B cell (primary cell): ENCODE measurements around the gene ARID1A. TPM values are rescaled to one million over a fixed set of nuclear protein-coding genes. Genes with fewer than 3 reads are reported as not detected.
A peak's percentile ranks its signal among the peaks of the same experiment; 100 is the strongest.
"Not testable (repeated sequence)": the region's sequence is repeated elsewhere in the genome, so short reads cannot be mapped to it uniquely, and the experiment has no call there.

Experiments
- ATAC-seq: fragments of 200-7000 bp; cut with Tn5 transposase; one replicate; pipeline ENCODE4 v1.10.0; 2021; ENCODE audit warnings: low read depth, mild to moderate bottlenecking, moderate number of reproducible peaks, moderate library complexity
- CTCF ChIA-PET: fragments of 350-600 bp; sonication (Branson Sonifier 250); formaldehyde crosslinking; loops from one replicate; lab custom pipeline; 2021; ENCODE audit warnings: antibody characterized with exemption, inconsistent platforms; lab: Charles Lee
- POLR2A ChIA-PET: fragments of 350-600 bp; sonication (Branson Sonifier 250); formaldehyde crosslinking; loops from one replicate; lab custom pipeline; 2021; ENCODE audit warnings: antibody characterized with exemption; lab: Charles Lee
- DNase-seq: peaks from one replicate; pipeline ENCODE4 v3.0.0; 2013
- H2AFZ ChIP-seq: 2 replicates; pipeline ENCODE4 v1.6.1; 2012; ENCODE audit warnings: mild to moderate bottlenecking, low read depth, low read length; ENCODE audit not compliant: insufficient read depth, poor library complexity, severe bottlenecking
- H3K27ac ChIP-seq, 2 donors: 1 replicate in 1 of 2; 2 replicates in 1 of 2; pipeline ENCODE4 v1.5.1; 2012 to 2013; ENCODE audit warnings: low read length in 2 of 2, mild to moderate bottlenecking in 2 of 2, moderate library complexity in 1 of 2
- H3K27me3 ChIP-seq, 4 experiments: fragments of 200-600 bp in 1 of 4; sonication (generic) in 1 of 4; replicated peaks in 1 of 4; 1 replicate in 2 of 4; 2 replicates in 2 of 4; pipeline versions ENCODE4 v1.6.1 to v1.7.0; 2013 to 2016; ENCODE audit warnings: low read length in 3 of 4, mild to moderate bottlenecking in 2 of 4, mixed read lengths in 1 of 4, moderate library complexity in 1 of 4; ENCODE audit not compliant: insufficient read depth in 4 of 4, control insufficient read depth in 3 of 4; ENCODE audit errors: control extremely low read depth in 1 of 4
- H3K36me3 ChIP-seq, 2 experiments: replicated peaks in 1 of 2; 1 replicate in 1 of 2; 2 replicates in 1 of 2; pipeline versions ENCODE4 v1.6.1 to v1.7.1; 2013; ENCODE audit warnings: low read length in 1 of 2; ENCODE audit not compliant: insufficient read depth in 2 of 2, control insufficient read depth in 1 of 2; ENCODE audit errors: control extremely low read depth in 1 of 2, extremely low read depth in 1 of 2
- H3K4me1 ChIP-seq, 2 donors: fragments of 200-600 bp in 1 of 2; sonication (generic) in 1 of 2; 1 replicate in 1 of 2; 2 replicates in 1 of 2; pipeline versions ENCODE4 v1.5.1 to v1.6.1; 2013 to 2017; ENCODE audit warnings: low read length in 2 of 2; ENCODE audit not compliant: control insufficient read depth in 2 of 2, insufficient read depth in 2 of 2
- H3K4me2 ChIP-seq: replicated peaks from 2 replicates; pipeline ENCODE3; 2012; ENCODE audit warnings: mild to moderate bottlenecking, low read depth, low read length; ENCODE audit not compliant: poor library complexity, severe bottlenecking
- H3K4me3 ChIP-seq, 5 experiments: fragments of 200-600 bp in 1 of 5; sonication (generic) in 1 of 5; 1 replicate in 3 of 5; 2 replicates in 2 of 5; pipeline versions ENCODE4 v1.5.1 to v1.7.0; 2011 to 2016; ENCODE audit warnings: low read length in 4 of 5, mild to moderate bottlenecking in 4 of 5, low read depth in 2 of 5, control low read depth in 1 of 5, moderate library complexity in 1 of 5; ENCODE audit not compliant: insufficient read depth in 1 of 5; ENCODE audit errors: control extremely low read depth in 1 of 5, extremely low read depth in 1 of 5
- H3K79me2 ChIP-seq: fragments of 200-600 bp; sonication (generic); one replicate; pipeline ENCODE4 v1.6.0; 2016; ENCODE audit warnings: low read length; ENCODE audit not compliant: control insufficient read depth, insufficient read depth
- H3K9ac ChIP-seq: fragments of 200-600 bp; sonication (generic); 2 replicates; pipeline ENCODE4 v1.6.1; 2017; ENCODE audit warnings: mild to moderate bottlenecking, low read length, moderate library complexity
- H3K9me3 ChIP-seq, 3 donors: one replicate each; pipeline versions ENCODE4 v1.6.1 to v1.7.1; 2013; ENCODE audit warnings: low read length in 2 of 3; ENCODE audit not compliant: control insufficient read depth in 2 of 3, insufficient read depth in 1 of 3; ENCODE audit errors: control extremely low read depth in 1 of 3
- H4K20me1 ChIP-seq: 2 replicates; pipeline ENCODE4 v1.6.0; 2012; ENCODE audit warnings: mild to moderate bottlenecking, low read length; ENCODE audit not compliant: insufficient read depth, control insufficient read depth, poor library complexity, severe bottlenecking
- H3K27ac Mint-ChIP-seq: one replicate; pipeline ENCODE4 v1.8.0; 2021; ENCODE audit warnings: mixed read lengths
- H3K27me3 Mint-ChIP-seq: one replicate; pipeline ENCODE4 v1.8.0; 2021; ENCODE audit warnings: mixed read lengths
- H3K4me1 Mint-ChIP-seq: one replicate; pipeline ENCODE4 v1.8.0; 2021; ENCODE audit warnings: mixed read lengths
- H3K4me3 Mint-ChIP-seq: one replicate; pipeline ENCODE4 v1.8.0; 2021; ENCODE audit warnings: mixed read lengths
- H3K9me3 Mint-ChIP-seq: one replicate; pipeline ENCODE4 v1.8.0; 2022; ENCODE audit warnings: mixed read lengths; ENCODE audit not compliant: insufficient read depth
- CTCF ChIP-seq: fragments of 200-600 bp; IDR thresholded peaks from one replicate; pipeline ENCODE4 v1.8.0; 2022; ENCODE audit warnings: antibody characterized with exemption, mild to moderate bottlenecking
- EZH2 ChIP-seq: IDR thresholded peaks from 2 replicates; pipeline ENCODE4 v1.6.1; 2012; ENCODE audit warnings: borderline replicate concordance, low read depth, mild to moderate bottlenecking, moderate library complexity, low read length; ENCODE audit not compliant: insufficient read depth, poor library complexity, severe bottlenecking
- WGBS: methylation state at CpG from one replicate; pipeline ENCODE4 v1.1.5; 2013; ENCODE audit warnings: missing lambda C conversion rate; ENCODE audit not compliant: insufficient coverage; 5-methylcytosine and 5-hydroxymethylcytosine counted together
- intact Hi-C: fragments of 100-400 bp; cut with micrococcal nuclease; formaldehyde crosslinking; loops from one replicate; pipeline ENCODE4 v1.10.0; 2022
- polyA plus RNA-seq: library from polyadenylated mRNA; depleted of rRNA; stranded (reverse); fragments of >200 nt; gene quantifications from 2 replicates; pipeline ENCODE4 v1.2.3, GENCODE V29; 2012
- total RNA-seq, 2 donors: library from RNA; stranded (reverse); fragments of 120-200 nt in 1 of 2; gene quantifications; 1 replicate in 1 of 2; 2 replicates in 1 of 2; pipeline versions ENCODE4 v1.2.3 to v1.2.4, GENCODE V29; 2013 to 2022

Gene ARID1A
- total and polyA plus RNA-seq, 2 donors (not counting 1 experiment from before 2014, with no cell fraction given): 80.7 to 150 TPM

GRCh38 chr1:26704629-26705028 lies 8.8 kb downstream of the ARID1A start:
- H3K4me1 Mint-ChIP-seq: peaks cover 32% of the 10 kb centered on the region
- no peak overlapping the region for H3K9ac ChIP-seq
- ATAC-seq: no peak
- no peaks in the 10 kb centered on the region for H3K9me3 Mint-ChIP-seq
- H3K9me3 ChIP-seq: no peaks in the 10 kb centered on the region
- H3K27ac ChIP-seq: peak overlapping the region in 1 of 2 donors; percentile 12
- TF ChIP-seq CTCF (no peak), EZH2 (no peak)
- no peaks in the 10 kb centered on the region for H3K27me3 Mint-ChIP-seq
- CTCF ChIA-PET: interaction anchor here (0.8 to 1.4 kb wide), 4 partner anchors 27 to 98 kb away, joined by 3 to 9 read pairs (median 4); partner anchors contain the start of gene PIGV
- no peak for DNase-seq
- H3K4me2 ChIP-seq: peak overlapping the region; percentile 29
- no peak overlapping the region for H3K4me3 Mint-ChIP-seq
- H3K27ac Mint-ChIP-seq: peak overlapping the region; percentile 12
- POLR2A ChIA-PET: interaction anchor here (0.7 kb wide), 1 partner anchor 50 kb away, joined by 3 read pairs; no protein-coding TSS in a partner anchor
- peaks cover 2 to 17% of the 10 kb centered on the region in 2 experiments for H3K36me3 ChIP-seq
- no peaks in the 10 kb centered on the region for H3K27me3 ChIP-seq
- peaks cover 90% of the 10 kb centered on the region for H4K20me1 ChIP-seq
- H3K4me3 ChIP-seq: no peak overlapping the region
- H3K4me1 ChIP-seq: peaks cover 81% of the 10 kb centered on the region in 2 donors
- no peak overlapping the region for H2AFZ ChIP-seq
- 93% methylated on average over 2 of the region's 5 CpGs for WGBS
- intact Hi-C loops: no loop called here
- peaks cover 100% of the 10 kb centered on the region for H3K79me2 ChIP-seq

- Histone ChIP-seq H3K36me3 (peaks cover 2 to 19% of the 10 kb centered on the region in 2 experiments), H3K79me2 (peaks cover 100% of the 10 kb centered on the region), H3K4me1 (peaks cover 75% of the 10 kb centered on the region in 2 donors), H3K4me2 (peak overlapping the region; percentile 60), H4K20me1 (peaks cover 95% of the 10 kb centered on the region)
- H3K9me3 Mint-ChIP-seq, H3K27ac Mint-ChIP-seq, H3K9me3 ChIP-seq, intact Hi-C loops, H3K27me3 Mint-ChIP-seq, H3K27me3 ChIP-seq, ATAC-seq, H3K9ac ChIP-seq, H2AFZ ChIP-seq, DNase-seq, H3K27ac ChIP-seq, H3K4me3 ChIP-seq: not testable (repeated sequence)
- peaks cover 32% of the 10 kb centered on the region for H3K4me1 Mint-ChIP-seq
- peak overlapping the region; percentile 71 for H3K4me3 Mint-ChIP-seq
- CTCF ChIA-PET: interaction anchor here (1.3 to 1.4 kb wide), 2 partner anchors 28 to 99 kb away, joined by 4 to 9 read pairs; no protein-coding TSS in a partner anchor
- 100% methylated on average over 1 of the region's 4 CpGs for WGBS
- POLR2A ChIA-PET: interaction anchor here (1.4 kb wide), 1 partner anchor 8 kb away, joined by 5 read pairs; no protein-coding TSS in a partner anchor
These were observed 9.4 kb downstream of the ARID1A start for GRCh38 chr1:26705227-26705626.
